BJ (cell line): Measurements from ENCODE around the gene NPFFR2. TPM values are rescaled to one million over a fixed set of nuclear protein-coding genes. Genes with fewer than 3 reads are reported as not detected.

ENCODE experiments used
- CTCF ChIA-PET: fragments of 350-600 bp; formaldehyde crosslinking; extraction: SDS; loops from one replicate; lab custom pipeline; 2021; ENCODE audit warnings: antibody characterized with exemption, inconsistent platforms; lab: Yijun Ruan, JAX
- POLR2A ChIA-PET: fragments of 300-600 bp; sonication (Branson Sonifier 250); formaldehyde crosslinking; extraction: SDS; loops from one replicate; lab custom pipeline; 2021; ENCODE audit warnings: antibody characterized with exemption; lab: Charles Lee
- DNase-seq: peaks from one replicate; pipeline ENCODE4 v3.0.0-alpha.2; 2011; ENCODE audit warnings: low read depth
- H3K27me3 ChIP-seq: 2 replicates; pipeline ENCODE4 v1.6.0; 2011; ENCODE audit warnings: low read length; ENCODE audit not compliant: control insufficient read depth, insufficient read depth
- H3K36me3 ChIP-seq: 2 replicates; pipeline ENCODE4 v1.5.1; 2011; ENCODE audit warnings: low read length; ENCODE audit not compliant: control insufficient read depth, insufficient read depth
- H3K4me3 ChIP-seq: 2 replicates; pipeline ENCODE4 v1.5.1; 2011; ENCODE audit warnings: low read depth, mild to moderate bottlenecking, control low read depth, low read length
- CTCF ChIP-seq: IDR thresholded peaks from 2 replicates; pipeline ENCODE4 v1.5.1; 2011; ENCODE audit warnings: low read depth, mild to moderate bottlenecking, control low read depth, inconsistent platforms, low read length, moderate library complexity; ENCODE audit not compliant: insufficient read depth
- polyA plus RNA-seq: library from polyadenylated mRNA; depleted of rRNA; stranded (reverse); fragments of >200 nt; gene quantifications from 2 replicates; pipeline ENCODE4 v1.2.3, GENCODE V29; 2011

The NPFFR2 gene
- polyA plus RNA-seq, 1 experiment = not detected

GRCh38 chr4:72063726-72064125, 31.9 kb downstream of the NPFFR2 start:
- POLR2A ChIA-PET = no interaction called here
- Histone ChIP-seq H3K27me3 (no peaks in the 10 kb centered on the region), H3K4me3 (no peak overlapping the region), H3K36me3 (no peaks in the 10 kb centered on the region)
- CTCF ChIA-PET = no interaction called here
- no peak for TF ChIP-seq CTCF
- DNase-seq = no peak

- no peak for DNase-seq
- ChIA-PET CTCF (no interaction called here), POLR2A (no interaction called here)
- no peaks in the 10 kb centered on the region for H3K27me3 ChIP-seq
- no peaks in the 10 kb centered on the region for H3K36me3 ChIP-seq
- no peak for TF ChIP-seq CTCF
- H3K4me3 ChIP-seq = no peak overlapping the region
Observed at GRCh38 chr4:72067051-72067450, 35.3 kb downstream of the NPFFR2 start.

GRCh38 chr4:72073816-72074215, 42.0 kb downstream of the NPFFR2 start:
- Histone ChIP-seq H3K4me3 (no peak overlapping the region), H3K27me3 (no peaks in the 10 kb centered on the region), H3K36me3 (no peaks in the 10 kb centered on the region)
- POLR2A ChIA-PET = no interaction called here
- CTCF ChIA-PET = interaction anchor here (1.4 kb wide), 1 partner anchor 21 kb away, joined by 3 read pairs; no protein-coding TSS in a partner anchor
- DNase-seq = no peak
- no peak for TF ChIP-seq CTCF

- Histone ChIP-seq H3K36me3 (no peaks in the 10 kb centered on the region), H3K4me3 (no peak overlapping the region), H3K27me3 (no peaks in the 10 kb centered on the region)
- CTCF ChIA-PET = no interaction called here
- POLR2A ChIA-PET = no interaction called here
- TF ChIP-seq CTCF = no peak
- no peak for DNase-seq
Observed at GRCh38 chr4:72076562-72076961, 44.8 kb downstream of the NPFFR2 start.

- ChIA-PET CTCF (no interaction called here), POLR2A (no interaction called here)
- Histone ChIP-seq H3K4me3 (no peak overlapping the region), H3K27me3 (no peaks in the 10 kb centered on the region), H3K36me3 (no peaks in the 10 kb centered on the region)
- no peak for DNase-seq
- TF ChIP-seq CTCF = no peak
Observed at GRCh38 chr4:72077346-72077745, 45.5 kb downstream of the NPFFR2 start.
